HUES64 (cell line): ENCODE measurements around the gene GOLIM4.

ENCODE experiments used
- H3K27ac ChIP-seq: 2 replicates; pipeline ENCODE4 v1.7.0; 2013; ENCODE audit warnings: low read depth, low read length, inconsistent platforms
- H3K27me3 ChIP-seq: 2 replicates; pipeline ENCODE4 v1.6.1; 2013; ENCODE audit warnings: mild to moderate bottlenecking, low read length; ENCODE audit not compliant: insufficient read depth
- H3K36me3 ChIP-seq: 2 replicates; pipeline ENCODE4 v1.6.1; 2013; ENCODE audit warnings: mild to moderate bottlenecking, low read length; ENCODE audit not compliant: insufficient read depth
- H3K4me1 ChIP-seq: 2 replicates; pipeline ENCODE4 v1.6.1; 2013; ENCODE audit warnings: mild to moderate bottlenecking, low read length, moderate library complexity; ENCODE audit not compliant: insufficient read depth
- H3K4me3 ChIP-seq: 2 replicates; pipeline ENCODE4 v1.5.1; 2013; ENCODE audit warnings: mild to moderate bottlenecking, low read length, moderate library complexity
- H3K9ac ChIP-seq: 2 replicates; pipeline ENCODE4 v1.6.1; 2013; ENCODE audit warnings: mild to moderate bottlenecking, low read depth, low read length
- H3K9me3 ChIP-seq: 2 replicates; pipeline ENCODE4 v1.6.1; 2013; ENCODE audit warnings: low read depth, low read length; ENCODE audit not compliant: insufficient read depth
- WGBS: fragments of 150-250, 120-280 bp; methylation state at CpG from one replicate; pipeline ENCODE4 v1.1.7; 2013; ENCODE audit warnings: missing lambda C conversion rate; 5-methylcytosine and 5-hydroxymethylcytosine counted together

The GOLIM4 gene

DNA sequence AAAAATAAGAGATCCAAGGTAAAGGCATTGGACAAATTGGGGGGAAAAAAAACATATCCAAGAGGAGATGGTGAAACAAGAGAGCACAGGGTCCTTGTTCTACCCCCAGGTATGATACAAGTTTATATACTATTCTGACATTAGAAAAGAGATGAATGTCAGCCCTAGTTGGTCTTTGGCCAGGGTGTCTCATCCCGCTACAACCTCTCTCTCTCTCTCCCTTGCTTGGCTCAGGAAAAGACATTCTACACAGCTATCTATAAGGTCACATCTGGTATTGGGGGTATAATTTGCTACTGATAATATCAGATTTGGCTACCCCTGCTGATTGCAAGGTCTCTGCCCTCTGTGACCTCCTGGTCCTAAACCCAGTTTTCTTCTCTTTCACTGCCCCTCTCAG is 117.2 kb downstream of the GOLIM4 start:
- Histone ChIP-seq H3K27ac (no peak overlapping the region), H3K27me3 (no peaks in the 10 kb centered on the region), H3K4me1 (no peaks in the 10 kb centered on the region), H3K4me3 (no peak overlapping the region), H3K36me3 (no peaks in the 10 kb centered on the region), H3K9ac (no peak overlapping the region), H3K9me3 (no peaks in the 10 kb centered on the region)
- 100% methylated on average over 1 of the region's 1 CpG for WGBS

DNA sequence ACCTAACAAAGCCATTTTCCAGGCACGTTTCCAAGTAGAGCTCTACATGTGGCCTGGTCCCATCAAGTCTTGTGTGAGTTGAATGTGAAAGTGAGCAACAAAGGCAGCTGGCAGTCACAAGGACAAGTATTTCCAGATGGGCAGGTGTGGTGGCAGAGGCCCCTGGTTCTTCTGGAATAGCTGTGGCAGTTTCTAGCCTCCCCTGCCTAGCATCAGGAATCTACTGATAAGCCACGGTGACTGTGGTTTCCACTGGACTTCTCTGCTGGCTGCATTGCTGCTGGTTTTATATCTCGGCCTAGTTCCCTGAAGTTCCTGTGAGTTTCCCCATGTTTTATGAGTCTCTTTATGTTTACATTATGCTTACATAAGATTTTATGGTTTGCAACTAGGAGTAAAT is 117.7 kb downstream of the GOLIM4 start:
- no peak overlapping the region for H3K27ac ChIP-seq
- no peaks in the 10 kb centered on the region for H3K4me1 ChIP-seq
- 83% methylated on average over 3 of the region's 3 CpGs for WGBS
- H3K27me3 ChIP-seq = no peaks in the 10 kb centered on the region
- no peak overlapping the region for H3K4me3 ChIP-seq
- no peak overlapping the region for H3K9ac ChIP-seq
- no peaks in the 10 kb centered on the region for H3K36me3 ChIP-seq
- no peaks in the 10 kb centered on the region for H3K9me3 ChIP-seq

DNA sequence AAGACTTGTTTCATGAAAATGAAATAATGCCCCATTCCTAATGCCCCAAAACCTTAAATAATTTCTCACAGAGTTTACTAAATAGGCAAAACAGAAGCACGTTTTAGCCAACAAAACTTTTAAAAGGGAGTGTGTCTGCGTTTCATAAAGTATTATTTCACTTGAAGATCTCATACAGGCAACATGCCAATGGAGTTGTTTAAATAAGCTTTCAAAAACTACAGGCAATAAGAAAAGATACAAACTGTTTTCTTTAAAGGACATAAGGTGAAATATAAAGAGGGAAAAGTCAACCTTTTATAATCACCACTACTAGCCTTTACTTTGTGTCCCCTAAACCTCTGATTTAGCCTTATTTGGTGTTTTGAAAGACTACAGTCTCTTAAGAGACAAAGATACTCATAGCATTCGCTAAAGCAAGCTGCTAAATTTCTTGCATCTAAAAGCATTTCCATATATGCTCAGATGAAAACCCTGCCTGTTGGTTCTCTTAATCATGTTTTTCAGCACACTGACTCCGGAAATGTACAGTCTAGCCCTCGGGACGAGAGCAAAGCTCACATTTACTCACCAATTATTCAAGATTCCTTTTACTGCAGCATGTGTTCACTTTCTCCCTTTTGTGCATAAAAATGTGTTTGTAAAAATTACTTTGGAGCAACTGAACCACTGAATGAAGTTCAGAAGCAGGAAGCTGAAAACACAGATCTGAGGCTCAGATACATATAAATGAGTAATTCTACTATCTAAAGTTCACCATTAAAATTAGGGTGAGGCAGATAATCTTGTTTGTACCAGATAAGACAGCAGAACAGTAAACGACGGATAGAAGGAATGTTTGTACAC is 119.0 kb downstream of the GOLIM4 start:
- H3K27ac ChIP-seq = no peak overlapping the region
- 91% methylated on average over 8 of the region's 8 CpGs for WGBS
- no peak overlapping the region for H3K9ac ChIP-seq
- H3K27me3 ChIP-seq = no peaks in the 10 kb centered on the region
- no peak overlapping the region for H3K4me3 ChIP-seq
- no peaks in the 10 kb centered on the region for H3K4me1 ChIP-seq
- no peaks in the 10 kb centered on the region for H3K36me3 ChIP-seq
- H3K9me3 ChIP-seq = no peaks in the 10 kb centered on the region

DNA sequence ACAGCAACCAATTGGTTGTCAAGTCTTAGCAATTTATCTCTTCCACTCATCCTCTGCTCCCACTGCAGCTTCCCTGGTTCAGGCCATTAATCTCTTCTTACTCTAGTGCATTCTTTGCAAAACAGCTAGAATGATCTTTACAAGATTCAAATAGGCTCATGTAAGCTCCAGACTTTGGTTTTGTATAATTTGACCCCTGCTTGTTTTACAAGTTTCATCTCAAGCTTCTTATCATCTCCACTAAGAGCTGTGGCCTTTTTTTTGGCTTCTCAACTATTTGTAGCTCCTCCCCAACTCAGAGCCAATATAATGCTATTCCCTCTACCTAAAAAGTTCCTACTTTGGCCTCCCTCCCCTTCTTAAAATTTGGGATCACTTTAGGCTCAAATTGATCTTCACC is 121.8 kb downstream of the GOLIM4 start:
- no peaks in the 10 kb centered on the region for H3K4me1 ChIP-seq
- H3K9ac ChIP-seq = no peak overlapping the region
- H3K4me3 ChIP-seq = no peak overlapping the region
- no peaks in the 10 kb centered on the region for H3K36me3 ChIP-seq
- H3K9me3 ChIP-seq = no peaks in the 10 kb centered on the region
- no peaks in the 10 kb centered on the region for H3K27me3 ChIP-seq
- H3K27ac ChIP-seq = no peak overlapping the region

DNA sequence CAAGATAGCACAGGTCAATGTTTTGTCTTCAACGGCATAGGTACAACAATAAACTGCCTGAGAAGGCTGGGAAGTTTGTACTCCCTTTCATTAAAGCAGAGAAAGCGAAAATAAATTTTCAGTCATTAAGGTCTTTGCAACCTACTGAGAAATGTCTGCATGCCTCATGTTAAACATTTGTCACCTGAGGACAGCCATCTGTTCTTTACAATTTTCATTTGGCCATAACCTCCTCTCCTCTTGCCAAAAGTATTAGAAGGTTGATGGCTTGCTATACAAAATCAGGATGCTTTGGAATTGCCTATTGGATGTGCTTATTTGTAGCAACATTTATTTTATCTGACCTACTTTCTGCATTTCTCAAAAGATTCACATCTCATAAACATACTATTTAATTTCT is 122.7 kb downstream of the GOLIM4 start:
- 93% methylated on average over 2 of the region's 2 CpGs for WGBS

DNA sequence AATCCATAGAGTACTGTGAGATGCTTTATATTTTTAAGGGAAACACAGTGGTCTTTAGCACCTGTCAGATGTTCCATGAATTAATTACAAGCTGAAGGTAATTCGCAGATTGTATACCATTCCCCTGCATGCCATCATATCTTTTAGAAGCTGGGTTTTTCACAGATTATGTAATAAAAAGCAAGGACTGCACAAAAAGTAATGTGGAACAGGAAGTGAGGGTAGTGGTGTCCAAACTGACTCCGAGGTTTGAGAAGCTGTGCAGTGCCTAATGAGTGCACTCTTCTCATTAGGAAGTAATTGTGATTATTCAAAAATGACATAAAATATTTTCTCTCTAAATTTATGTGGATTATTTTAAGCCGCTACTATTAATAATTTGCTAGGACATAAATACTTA is 123.2 kb downstream of the GOLIM4 start:
- 100% methylated on average over 2 of the region's 3 CpGs for WGBS
- Histone ChIP-seq H3K4me1 (no peaks in the 10 kb centered on the region), H3K27ac (no peak overlapping the region), H3K9me3 (no peaks in the 10 kb centered on the region), H3K36me3 (no peaks in the 10 kb centered on the region), H3K9ac (no peak overlapping the region), H3K27me3 (no peaks in the 10 kb centered on the region), H3K4me3 (no peak overlapping the region)

More for the DNA sequence above, 122.7 kb downstream of the GOLIM4 start:
- Histone ChIP-seq H3K9ac (no peak overlapping the region), H3K9me3 (no peaks in the 10 kb centered on the region), H3K27ac (no peak overlapping the region), H3K4me1 (no peaks in the 10 kb centered on the region), H3K36me3 (no peaks in the 10 kb centered on the region), H3K27me3 (no peaks in the 10 kb centered on the region), H3K4me3 (no peak overlapping the region)

DNA sequence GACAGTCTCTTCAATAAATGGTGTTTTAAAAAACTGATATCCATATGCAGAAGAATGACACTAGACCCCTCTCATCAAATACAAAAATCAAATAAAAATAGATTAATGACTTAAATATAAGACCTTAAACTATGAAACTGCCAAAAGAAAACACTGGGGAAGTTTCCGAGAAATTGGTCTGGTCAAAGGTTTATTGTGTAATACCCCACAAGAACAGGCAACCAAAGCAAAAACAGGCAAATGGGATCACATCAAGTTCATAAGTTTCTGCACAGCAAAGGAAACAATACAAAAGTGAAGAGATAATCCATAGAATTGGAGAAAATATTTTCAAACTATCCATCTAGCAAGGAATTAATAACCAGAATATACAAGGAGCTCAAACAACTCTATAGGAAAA is 126.2 kb downstream of the GOLIM4 start:
- Histone ChIP-seq H3K36me3 (no peaks in the 10 kb centered on the region), H3K4me1 (no peaks in the 10 kb centered on the region), H3K27ac (no peak overlapping the region), H3K9ac (no peak overlapping the region), H3K4me3 (no peak overlapping the region), H3K27me3 (no peaks in the 10 kb centered on the region), H3K9me3 (no peaks in the 10 kb centered on the region)
- no CpG with 5 or more reads among the region's 1 CpG for WGBS

DNA sequence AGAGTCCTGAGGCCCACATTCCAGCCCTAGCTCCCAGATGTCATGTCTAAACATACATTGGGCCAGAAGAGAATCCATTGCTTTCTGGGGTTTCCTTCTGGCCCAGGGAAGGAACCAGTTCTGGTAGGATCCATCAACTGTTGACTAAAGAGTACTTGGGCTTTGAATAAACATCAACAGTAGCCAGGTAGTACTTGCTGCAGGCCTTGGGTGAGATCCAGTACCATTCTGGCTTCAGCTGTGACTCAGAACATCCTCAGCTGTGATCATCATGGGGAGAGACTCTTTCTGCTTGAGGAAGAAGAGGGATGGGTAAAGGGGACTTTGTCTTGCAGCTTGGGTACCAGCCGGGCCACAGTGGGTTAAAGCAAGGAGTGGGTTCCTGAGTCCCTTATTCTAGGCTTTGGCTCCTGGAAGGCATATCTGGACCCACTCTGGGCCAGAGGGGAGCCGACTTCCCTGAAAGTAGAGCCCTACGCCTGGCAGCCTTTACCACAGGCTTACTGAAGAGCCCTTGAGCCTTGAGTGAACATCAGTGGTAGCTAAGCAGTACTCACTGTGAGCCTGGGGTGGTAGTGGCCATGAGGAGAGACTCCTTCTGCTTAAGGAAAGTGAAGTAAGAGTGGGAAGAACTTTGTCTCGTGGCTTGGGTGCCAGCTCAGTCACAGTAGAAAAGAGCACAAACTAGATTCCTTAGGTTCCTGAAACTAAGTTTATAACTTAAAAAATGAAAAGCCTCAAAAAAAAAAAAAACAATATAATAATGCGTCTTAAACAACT is 128.3 kb downstream of the GOLIM4 start:
- WGBS = 95% methylated on average over 4 of the region's 5 CpGs
- no peaks in the 10 kb centered on the region for H3K9me3 ChIP-seq
- no peaks in the 10 kb centered on the region for H3K4me1 ChIP-seq
- no peak overlapping the region for H3K27ac ChIP-seq
- H3K27me3 ChIP-seq = no peaks in the 10 kb centered on the region
- H3K36me3 ChIP-seq = no peaks in the 10 kb centered on the region
- no peak overlapping the region for H3K9ac ChIP-seq
- H3K4me3 ChIP-seq = no peak overlapping the region
